Sigmoid colon (tissue), 7 donors: ENCODE data around the gene ADAMTS19. TPM values are rescaled to one million over a fixed set of nuclear protein-coding genes. Genes with fewer than 3 reads are reported as not detected.

Source experiments
- DNase-seq: peaks from one replicate; pipeline ENCODE4 v3.0.0-alpha.2; 2019
- H3K27ac ChIP-seq, 4 donors: fragments of 200-600 bp; sonication (generic); one replicate each; pipeline ENCODE4 v1.5.1; 2016 to 2019; ENCODE audit warnings: mild to moderate bottlenecking in 1 of 4
- H3K27me3 ChIP-seq, 3 donors: fragments of 200-600 bp; sonication (generic); one replicate each; pipeline ENCODE4 v1.5.1; 2019; ENCODE audit warnings: mild to moderate bottlenecking in 1 of 3
- H3K36me3 ChIP-seq, 4 donors: fragments of 200-600 bp; sonication (generic); one replicate each; pipeline ENCODE4 v1.5.1; 2016 to 2019
- H3K4me1 ChIP-seq, 4 donors: fragments of 200-600 bp; sonication (generic); one replicate each; pipeline ENCODE4 v1.5.1; 2017 to 2019
- H3K4me3 ChIP-seq, 4 donors: fragments of 200-600 bp; sonication (generic); one replicate each; pipeline ENCODE4 v1.5.1; 2017 to 2019; ENCODE audit warnings: mild to moderate bottlenecking in 2 of 4, moderate library complexity in 1 of 4
- H3K9me3 ChIP-seq, 4 donors: fragments of 200-600 bp in 3 of 4; sonication (generic) in 3 of 4; one replicate each; pipeline versions ENCODE4 v1.5.1 to v1.6.1; 2013 to 2019
- EP300 ChIP-seq, 4 donors: sonication (generic); formaldehyde crosslinking; IDR thresholded peaks; one replicate each; pipeline ENCODE4 v1.6.1; 2017; ENCODE audit warnings: antibody characterized with exemption in 4 of 4
- POLR2A ChIP-seq, 2 donors: fragments of 450-650 bp; IDR thresholded peaks; one replicate each; pipeline ENCODE4 v1.6.1; 2016; ENCODE audit warnings: antibody characterized with exemption in 2 of 2, mild to moderate bottlenecking in 2 of 2, moderate library complexity in 2 of 2
- POLR2AphosphoS5 ChIP-seq, 4 donors: sonication (generic); formaldehyde crosslinking; IDR thresholded peaks; one replicate each; pipeline ENCODE4 v1.6.1; 2017; ENCODE audit warnings: antibody characterized with exemption in 4 of 4
- WGBS, 2 donors: extraction: QIAGEN DNeasy Blood & Tissue Kit; methylation state at CpG; one replicate each; pipeline ENCODE4 v1.1.7; 2013; 5-methylcytosine and 5-hydroxymethylcytosine counted together
- intact Hi-C: fragments of 100-400 bp; cut with DNase I; formaldehyde crosslinking; loops from one replicate; pipeline ENCODE4 v1.15.1; 2023
- polyA plus RNA-seq, 3 donors: library from polyadenylated mRNA; stranded (reverse); fragments of 200-250 nt; gene quantifications; one replicate each; pipeline ENCODE4 v1.2.3, GENCODE V29; 2013
- total RNA-seq, 4 donors: library from RNA; depleted of rRNA; stranded (reverse); fragments of >200 nt; gene quantifications; one replicate each; pipeline ENCODE4 v1.1.0, GENCODE V29; 2016
- TF ChIP-seq, protein P1 (sequence below), 4 experiments: fragments of 450-650 bp in 3 of 4; fragments of 200-600 bp in 1 of 4; IDR thresholded peaks; one replicate each; pipeline ENCODE4 v1.5.1; 2016 to 2019; ENCODE audit warnings: antibody characterized with exemption in 4 of 4, mild to moderate bottlenecking in 3 of 4, moderate library complexity in 2 of 4
- donor health status: healthy with polysubstance abuse.
- donor health status: Bipolar disorder and iron deficiency.
- donor health status: healthy.

Gene ADAMTS19
- total and polyA plus RNA-seq, 7 donors: 0.16 to 8.9 (median 2.1) TPM; not detected in 2

GRCh38 chr5:129698661-129699060 is 238.6 kb downstream of the ADAMTS19 start:
- Histone ChIP-seq H3K36me3 (no peaks in the 10 kb centered on the region), H3K27me3 (no peaks in the 10 kb centered on the region), H3K27ac (no peak overlapping the region), H3K4me3 (no peak overlapping the region), H3K4me1 (no peaks in the 10 kb centered on the region), H3K9me3 (no peaks in the 10 kb centered on the region)
- DNase-seq: no peak
- TF ChIP-seq, protein P1, sequence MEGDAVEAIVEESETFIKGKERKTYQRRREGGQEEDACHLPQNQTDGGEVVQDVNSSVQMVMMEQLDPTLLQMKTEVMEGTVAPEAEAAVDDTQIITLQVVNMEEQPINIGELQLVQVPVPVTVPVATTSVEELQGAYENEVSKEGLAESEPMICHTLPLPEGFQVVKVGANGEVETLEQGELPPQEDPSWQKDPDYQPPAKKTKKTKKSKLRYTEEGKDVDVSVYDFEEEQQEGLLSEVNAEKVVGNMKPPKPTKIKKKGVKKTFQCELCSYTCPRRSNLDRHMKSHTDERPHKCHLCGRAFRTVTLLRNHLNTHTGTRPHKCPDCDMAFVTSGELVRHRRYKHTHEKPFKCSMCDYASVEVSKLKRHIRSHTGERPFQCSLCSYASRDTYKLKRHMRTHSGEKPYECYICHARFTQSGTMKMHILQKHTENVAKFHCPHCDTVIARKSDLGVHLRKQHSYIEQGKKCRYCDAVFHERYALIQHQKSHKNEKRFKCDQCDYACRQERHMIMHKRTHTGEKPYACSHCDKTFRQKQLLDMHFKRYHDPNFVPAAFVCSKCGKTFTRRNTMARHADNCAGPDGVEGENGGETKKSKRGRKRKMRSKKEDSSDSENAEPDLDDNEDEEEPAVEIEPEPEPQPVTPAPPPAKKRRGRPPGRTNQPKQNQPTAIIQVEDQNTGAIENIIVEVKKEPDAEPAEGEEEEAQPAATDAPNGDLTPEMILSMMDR (IDR thresholded peaks at IDR 0.05): no peak
- TF ChIP-seq POLR2A (IDR thresholded peaks at IDR 0.05): no peak
- no peak for TF ChIP-seq POLR2AphosphoS5 (IDR thresholded peaks at IDR 0.05)
- no peak for TF ChIP-seq EP300 (IDR thresholded peaks at IDR 0.05)
- intact Hi-C loops: no loop called here

DNA sequence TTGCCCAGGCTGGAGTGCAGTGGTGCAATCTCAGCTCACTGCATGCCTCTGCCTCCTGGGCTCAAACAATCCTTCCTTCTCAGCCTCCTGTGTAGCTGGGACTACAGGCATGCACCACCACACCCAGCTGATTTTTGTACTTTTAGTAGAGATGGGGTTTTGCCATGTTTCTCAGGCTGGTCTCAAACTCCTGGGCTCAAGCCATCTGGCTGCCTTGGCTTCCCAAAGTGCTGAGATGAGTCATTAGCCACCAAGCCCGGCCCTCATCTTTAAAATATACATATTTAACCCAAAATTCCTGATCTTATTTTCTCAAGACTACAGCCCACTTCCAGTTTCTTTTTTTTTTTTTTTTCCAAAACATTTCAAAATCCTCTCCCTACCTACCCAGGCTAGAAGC is 256.1 kb downstream of the ADAMTS19 start:
- Histone ChIP-seq H3K4me3 (no peak overlapping the region), H3K27me3 (no peaks in the 10 kb centered on the region), H3K27ac (no peak overlapping the region), H3K36me3 (no peaks in the 10 kb centered on the region), H3K4me1 (no peaks in the 10 kb centered on the region), H3K9me3 (no peaks in the 10 kb centered on the region)
- TF ChIP-seq, protein P1 (IDR thresholded peaks at IDR 0.05): no peak
- TF ChIP-seq POLR2A (IDR thresholded peaks at IDR 0.05) (no peak), EP300 (IDR thresholded peaks at IDR 0.05) (no peak), POLR2AphosphoS5 (IDR thresholded peaks at IDR 0.05) (no peak)
- no peak for DNase-seq
- 63 to 69% methylated on average over 1 of the region's 1 CpG for WGBS, 2 donors
- intact Hi-C loops: no loop called here

GRCh38 chr5:129716651-129717050 is 256.6 kb downstream of the ADAMTS19 start:
- Histone ChIP-seq H3K4me1 (no peaks in the 10 kb centered on the region), H3K4me3 (no peak overlapping the region), H3K27me3 (no peaks in the 10 kb centered on the region), H3K36me3 (no peaks in the 10 kb centered on the region), H3K9me3 (no peaks in the 10 kb centered on the region), H3K27ac (no peak overlapping the region)
- intact Hi-C loops: no loop called here
- no peak for DNase-seq
- 80 to 81% methylated on average over 5 of the region's 5 CpGs for WGBS, 2 donors
- TF ChIP-seq EP300 (IDR thresholded peaks at IDR 0.05) (no peak), POLR2AphosphoS5 (IDR thresholded peaks at IDR 0.05) (no peak), POLR2A (IDR thresholded peaks at IDR 0.05) (no peak)
- TF ChIP-seq, protein P1 (IDR thresholded peaks at IDR 0.05): no peak

DNA sequence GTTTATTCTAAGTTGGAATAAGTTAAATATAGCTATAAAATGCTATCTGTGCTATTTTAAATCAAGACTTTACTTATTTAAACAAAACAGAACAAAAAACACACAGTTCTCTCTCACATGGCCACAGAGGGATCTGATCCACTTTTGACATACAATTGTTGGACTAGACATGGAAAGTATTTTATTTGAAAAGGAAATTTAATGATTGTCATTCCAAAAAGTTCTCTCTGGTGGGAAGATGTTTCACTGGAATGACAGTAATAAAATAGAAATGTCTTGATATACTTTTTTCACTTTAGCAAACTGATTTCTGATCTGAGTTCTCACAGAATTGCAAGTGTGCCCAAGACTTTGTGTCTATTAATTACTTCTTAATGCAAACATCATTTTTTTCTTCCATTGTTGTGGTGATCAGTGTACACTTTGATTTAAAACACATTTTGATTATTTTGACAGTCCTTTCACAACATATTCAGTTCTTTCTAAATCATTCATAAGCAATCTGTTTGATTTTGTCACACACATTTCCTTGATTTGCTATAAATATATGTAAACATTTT is 257.7 kb downstream of the ADAMTS19 start:
- Histone ChIP-seq H3K27me3 (no peaks in the 10 kb centered on the region), H3K36me3 (no peaks in the 10 kb centered on the region), H3K9me3 (no peaks in the 10 kb centered on the region), H3K27ac (no peak overlapping the region), H3K4me1 (no peaks in the 10 kb centered on the region), H3K4me3 (no peak overlapping the region)
- TF ChIP-seq POLR2A (IDR thresholded peaks at IDR 0.05) (no peak), POLR2AphosphoS5 (IDR thresholded peaks at IDR 0.05) (no peak), EP300 (IDR thresholded peaks at IDR 0.05) (no peak)
- TF ChIP-seq, protein P1 (IDR thresholded peaks at IDR 0.05): no peak
- DNase-seq: no peak
- intact Hi-C loops: no loop called here

GRCh38 chr5:129718471-129719090 is 258.5 kb downstream of the ADAMTS19 start:
- intact Hi-C loops: no loop called here
- no peaks in the 10 kb centered on the region for H3K9me3 ChIP-seq
- no peak for TF ChIP-seq POLR2AphosphoS5 (IDR thresholded peaks at IDR 0.05)
- TF ChIP-seq POLR2A (IDR thresholded peaks at IDR 0.05): no peak
- TF ChIP-seq, protein P1 (IDR thresholded peaks at IDR 0.05): no peak
- TF ChIP-seq EP300 (IDR thresholded peaks at IDR 0.05): no peak
- DNase-seq: no peak
- no peaks in the 10 kb centered on the region for H3K27me3 ChIP-seq
- WGBS, 2 donors: 82 to 97% methylated on average over 1 of the region's 1 CpG
- H3K4me1 ChIP-seq: no peaks in the 10 kb centered on the region
- H3K36me3 ChIP-seq: no peaks in the 10 kb centered on the region
- no peak overlapping the region for H3K27ac ChIP-seq
- H3K4me3 ChIP-seq: no peak overlapping the region
